Measurements from ENCODE around the gene TMEM272. TPM values are rescaled to one million over a fixed set of nuclear protein-coding genes. Genes with fewer than 3 reads are reported as not detected.

TMEM272 gene
- total and polyA plus RNA-seq, 2 of the 4 experiments (the other 2 are of a cell fraction) = not detected

DNA sequence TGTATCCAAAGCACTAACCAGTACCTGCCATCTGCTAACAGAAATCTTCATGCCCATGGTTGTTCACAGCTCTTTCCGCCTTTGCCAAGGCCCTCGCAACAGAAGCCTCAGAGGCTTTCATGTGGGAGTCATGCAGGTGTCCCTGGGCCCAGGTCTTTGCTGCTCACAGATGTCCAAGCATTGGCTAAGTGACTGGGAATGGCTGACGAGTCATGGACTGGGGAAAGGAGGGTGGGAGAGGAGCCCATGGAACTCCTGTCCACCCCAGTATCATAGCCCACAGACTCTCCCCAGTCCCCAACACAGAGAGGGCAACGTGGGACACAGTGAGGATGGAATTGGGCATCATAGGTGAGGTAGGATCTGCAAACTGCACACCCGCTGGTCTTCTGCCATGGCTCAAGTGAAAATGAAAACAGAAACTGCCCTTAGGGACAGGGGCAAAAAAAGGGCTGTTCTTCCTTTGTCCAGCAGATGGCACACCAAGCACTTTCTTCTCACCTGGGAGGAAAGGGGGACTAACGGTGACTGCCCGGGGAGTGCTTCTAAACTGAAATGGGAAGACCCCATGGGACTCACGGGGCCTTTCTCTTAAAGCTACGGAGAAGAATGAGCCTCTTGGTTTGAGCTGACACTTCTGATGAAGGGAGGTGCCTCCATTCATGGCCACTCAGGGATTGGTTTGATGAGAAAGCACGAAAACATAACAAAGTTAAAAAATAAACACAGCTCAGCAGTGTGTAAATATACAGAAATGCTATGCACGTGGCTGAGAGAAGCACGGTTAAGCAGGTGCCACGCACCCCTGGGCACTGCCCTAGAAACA is 29.9 kb downstream of the TMEM272 start:
- H3K27me3 ChIP-seq (ENCODE audit: control insufficient read depth, insufficient read depth, low read length) = peaks cover 40% of the 10 kb centered on the region
- peaks cover 4% of the 10 kb centered on the region; the same call in 1 of the 2 replicates for H3K9me1 ChIP-seq (ENCODE audit: insufficient read depth, low read length)
- peak overlapping the region; percentile 30 for H3K4me3 ChIP-seq (ENCODE audit: insufficient read depth, low read depth, low read length)
- no peak overlapping the region for H3K18ac ChIP-seq (ENCODE audit: low read depth, low read length)
- no peaks in the 10 kb centered on the region for H3K4me1 ChIP-seq (ENCODE audit: control insufficient read depth, insufficient read depth, low read length)
- intact Hi-C loops (cut with micrococcal nuclease) = loop anchor here (1.0 to 10.0 kb wide), 3 partner anchors 200 to 386 kb away; partner anchors contain the start of genes ALG11 and ATP7B
- no peak overlapping the region for H2BK5ac ChIP-seq (ENCODE audit: low read depth, low read length, poor library complexity, severe bottlenecking)
- no peak overlapping the region for H4K5ac ChIP-seq (ENCODE audit: low read depth, low read length)
- no peak overlapping the region for H3K23ac ChIP-seq (ENCODE audit: low read depth, low read length)
- 0 out of 4 replicates have a peak overlapping the region, but pooled peaks of 1 of the 2 experiments have one; percentile 64 for H4K8ac ChIP-seq (ENCODE audit: low read depth in 2 of 2, low read length in 2 of 2)
- 0 out of 2 replicates have a peak overlapping the region, but pooled peaks have one; percentile 3 for H3K4ac ChIP-seq (ENCODE audit: low read depth, low read length)
- no peak overlapping the region for H2AK5ac ChIP-seq (ENCODE audit: low read depth, low read length)
- H3K9ac ChIP-seq (ENCODE audit: low read depth, low read length) = peak overlapping the region; percentile 58; the same call in 1 of the 2 replicates
- H4K20me1 ChIP-seq (ENCODE audit: insufficient read depth, low read length) = no peaks in the 10 kb centered on the region
- peak overlapping the region; percentile 65 for H3K4me2 ChIP-seq (ENCODE audit: low read depth, low read length)
- peak overlapping the region; percentile 87 for H2AFZ ChIP-seq (replicated peaks; ENCODE audit: low read length, poor library complexity)
- H3K27ac ChIP-seq (ENCODE audit: insufficient read depth, low read length) = no peak overlapping the region
- ChIA-PET POLR2A (ENCODE audit: unreplicated experiment) (no interaction called here), CTCF (interaction anchor here (0.7 to 1.6 kb wide), 8 partner anchors 10 to 636 kb away, joined by 3 to 6 read pairs (median 3); no protein-coding TSS in a partner anchor)
- 0 out of 2 replicates have a peak overlapping the region, but pooled peaks have one; percentile 34 for H3K14ac ChIP-seq (replicated peaks; ENCODE audit: low read depth, low read length)
- H3K79me1 ChIP-seq (ENCODE audit: low read depth in 1 of 2, low read length in 2 of 2) = no peaks in the 10 kb centered on the region
- BruUV-seq (replicated peaks) = no TSS peak
- ATAC-seq (ENCODE audit: low read depth) (peak; percentile 86), DNase-seq (peak; percentile 50)
- no peak overlapping the region for H2BK15ac ChIP-seq (ENCODE audit: low read depth, low read length)
- no peak overlapping the region for H3K56ac ChIP-seq (ENCODE audit: extremely low read depth, insufficient read depth, low read length)
- no peaks in the 10 kb centered on the region for H3K9me3 ChIP-seq (ENCODE audit: control insufficient read depth, insufficient read depth, low read length)
- dilution Hi-C loops (cut with HindIII; ENCODE audit: low sequenced_read_pairs, unreplicated experiment) = no loop called here
- no peak overlapping the region for H2BK20ac ChIP-seq (ENCODE audit: low read depth, low read length)
- no peaks in the 10 kb centered on the region for H3K36me3 ChIP-seq (ENCODE audit: control insufficient read depth, insufficient read depth, low read length)
- peak overlapping the region; percentile 11 for H2AK9ac ChIP-seq (replicated peaks; ENCODE audit: low read depth, low read length, poor library complexity)
- 0% methylated on average over 1 of the region's 13 CpGs; no CpG with 5 or more reads in 1 of the 2 experiments for whole genome bisulfite sequencing, 2 experiments (ENCODE audit: extremely low coverage in 2 of 2, insufficient read length in 1 of 2)
- no peak overlapping the region for H2BK120ac ChIP-seq (ENCODE audit: low read depth, low read length)
- H4K91ac ChIP-seq (ENCODE audit: insufficient read depth, low read depth, low read length) = no peak overlapping the region
- in situ Hi-C loops (cut with MboI; ENCODE audit: low sequenced_read_pairs) = loop anchor here (10.0 kb wide), 1 partner anchor 310 kb away; the partner anchor contains the start of gene NEK5
- TF ChIP-seq CEBPB (IDR thresholded peaks at IDR 0.05; ENCODE audit: low read depth, low read length) (no peak), MAFK (IDR thresholded peaks at IDR 0.05; ENCODE audit: low read depth, low read length) (no peak), RFX5 (IDR thresholded peaks at IDR 0.05; ENCODE audit: low read depth, low read length) (no peak), RAD21 (IDR thresholded peaks at IDR 0.05; ENCODE audit: low read length) (peak; percentile 64), MAZ (IDR thresholded peaks at IDR 0.05; ENCODE audit: borderline replicate concordance, low read depth, low read length) (no peak; the same call in 1 of the 2 replicates), POLR2A (IDR thresholded peaks at IDR 0.05; ENCODE audit: low read depth, low read length) (no peak), FOS (IDR thresholded peaks at IDR 0.05; ENCODE audit: low read depth, low read length) (no peak), MXI1 (IDR thresholded peaks at IDR 0.05; ENCODE audit: borderline replicate concordance, low read depth, low read length) (no peak), SMC3 (IDR thresholded peaks at IDR 0.05; ENCODE audit: low read depth, low read length) (peak; percentile 71), CHD1 (IDR thresholded peaks at IDR 0.05; ENCODE audit: low read depth, low read length) (no peak)
- TF ChIP-seq, protein P1, sequence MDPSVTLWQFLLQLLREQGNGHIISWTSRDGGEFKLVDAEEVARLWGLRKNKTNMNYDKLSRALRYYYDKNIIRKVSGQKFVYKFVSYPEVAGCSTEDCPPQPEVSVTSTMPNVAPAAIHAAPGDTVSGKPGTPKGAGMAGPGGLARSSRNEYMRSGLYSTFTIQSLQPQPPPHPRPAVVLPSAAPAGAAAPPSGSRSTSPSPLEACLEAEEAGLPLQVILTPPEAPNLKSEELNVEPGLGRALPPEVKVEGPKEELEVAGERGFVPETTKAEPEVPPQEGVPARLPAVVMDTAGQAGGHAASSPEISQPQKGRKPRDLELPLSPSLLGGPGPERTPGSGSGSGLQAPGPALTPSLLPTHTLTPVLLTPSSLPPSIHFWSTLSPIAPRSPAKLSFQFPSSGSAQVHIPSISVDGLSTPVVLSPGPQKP (IDR thresholded peaks at IDR 0.05; ENCODE audit: borderline replicate concordance, low read depth, low read length) = no peak
- TF ChIP-seq, protein P2, sequence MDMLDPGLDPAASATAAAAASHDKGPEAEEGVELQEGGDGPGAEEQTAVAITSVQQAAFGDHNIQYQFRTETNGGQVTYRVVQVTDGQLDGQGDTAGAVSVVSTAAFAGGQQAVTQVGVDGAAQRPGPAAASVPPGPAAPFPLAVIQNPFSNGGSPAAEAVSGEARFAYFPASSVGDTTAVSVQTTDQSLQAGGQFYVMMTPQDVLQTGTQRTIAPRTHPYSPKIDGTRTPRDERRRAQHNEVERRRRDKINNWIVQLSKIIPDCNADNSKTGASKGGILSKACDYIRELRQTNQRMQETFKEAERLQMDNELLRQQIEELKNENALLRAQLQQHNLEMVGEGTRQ (IDR thresholded peaks at IDR 0.05; ENCODE audit: low read depth, low read length) = no peak
- TF ChIP-seq, protein P3, sequence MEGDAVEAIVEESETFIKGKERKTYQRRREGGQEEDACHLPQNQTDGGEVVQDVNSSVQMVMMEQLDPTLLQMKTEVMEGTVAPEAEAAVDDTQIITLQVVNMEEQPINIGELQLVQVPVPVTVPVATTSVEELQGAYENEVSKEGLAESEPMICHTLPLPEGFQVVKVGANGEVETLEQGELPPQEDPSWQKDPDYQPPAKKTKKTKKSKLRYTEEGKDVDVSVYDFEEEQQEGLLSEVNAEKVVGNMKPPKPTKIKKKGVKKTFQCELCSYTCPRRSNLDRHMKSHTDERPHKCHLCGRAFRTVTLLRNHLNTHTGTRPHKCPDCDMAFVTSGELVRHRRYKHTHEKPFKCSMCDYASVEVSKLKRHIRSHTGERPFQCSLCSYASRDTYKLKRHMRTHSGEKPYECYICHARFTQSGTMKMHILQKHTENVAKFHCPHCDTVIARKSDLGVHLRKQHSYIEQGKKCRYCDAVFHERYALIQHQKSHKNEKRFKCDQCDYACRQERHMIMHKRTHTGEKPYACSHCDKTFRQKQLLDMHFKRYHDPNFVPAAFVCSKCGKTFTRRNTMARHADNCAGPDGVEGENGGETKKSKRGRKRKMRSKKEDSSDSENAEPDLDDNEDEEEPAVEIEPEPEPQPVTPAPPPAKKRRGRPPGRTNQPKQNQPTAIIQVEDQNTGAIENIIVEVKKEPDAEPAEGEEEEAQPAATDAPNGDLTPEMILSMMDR (conservative IDR thresholded peaks at IDR 0.05; ENCODE audit: low read depth, low read length) = peak; percentile 79
